Caki2 (cell line): ENCODE measurements around the gene USP12. TPM values are rescaled to one million over a fixed set of nuclear protein-coding genes. Genes with fewer than 3 reads are reported as not detected.
"Not testable (repeated sequence)": the region's sequence is repeated elsewhere in the genome, so short reads cannot be mapped to it uniquely, and the experiment has no call there.

ENCODE experiments used
- DNase-seq: peaks from one replicate; pipeline ENCODE4 v3.0.0-alpha.2; 2015; ENCODE audit warnings: low read depth
- in situ Hi-C: cut with HindIII; loops from 2 replicates; pipeline ENCODE4 v1.10.0; 2016; ENCODE audit warnings: low sequenced_read_pairs, low pct_unique_long_range_greater_than_20kb, mixed read lengths
- total RNA-seq: library from RNA; depleted of rRNA; stranded (reverse); fragments of >200 nt; shearing (Covaris generic); gene quantifications from 2 replicates; pipeline ENCODE4 v1.2.3, GENCODE V29; 2014; ENCODE audit warnings: low replicate concordance

The USP12 gene
- total RNA-seq, 1 experiment from 2014 or later: 5.8 TPM

GRCh38 chr13:27104606-27105005 is 67.0 kb downstream of the USP12 start:
- DNase-seq: no peak
- in situ Hi-C loops: no loop called here

- no peak for DNase-seq
- in situ Hi-C loops: no loop called here
Measured at GRCh38 chr13:27101847-27102246, 69.8 kb downstream of the USP12 start.

DNA sequence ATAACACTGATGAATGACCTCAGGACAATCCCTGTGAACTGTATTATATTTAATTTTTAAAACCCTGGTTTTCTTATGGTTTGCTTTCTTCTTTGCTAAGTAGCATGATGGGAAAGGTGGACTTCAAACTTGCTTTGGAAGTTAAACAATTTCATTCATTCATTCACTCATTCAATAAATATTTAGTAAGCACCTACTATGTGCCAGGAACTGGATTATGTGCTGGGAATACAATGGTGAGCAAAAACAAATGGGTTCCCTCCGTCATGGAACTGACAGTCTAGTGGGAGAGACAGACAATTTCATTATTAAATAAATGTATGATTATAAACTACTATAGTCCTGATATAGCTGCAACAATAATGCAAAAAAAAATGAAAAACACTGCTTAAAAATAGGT is 70.3 kb downstream of the USP12 start:
- in situ Hi-C loops: no loop called here
- DNase-seq: no peak

- DNase-seq: no peak
- in situ Hi-C loops: no loop called here
Measured at GRCh38 chr13:27097691-27098090, 73.9 kb downstream of the USP12 start.

DNA sequence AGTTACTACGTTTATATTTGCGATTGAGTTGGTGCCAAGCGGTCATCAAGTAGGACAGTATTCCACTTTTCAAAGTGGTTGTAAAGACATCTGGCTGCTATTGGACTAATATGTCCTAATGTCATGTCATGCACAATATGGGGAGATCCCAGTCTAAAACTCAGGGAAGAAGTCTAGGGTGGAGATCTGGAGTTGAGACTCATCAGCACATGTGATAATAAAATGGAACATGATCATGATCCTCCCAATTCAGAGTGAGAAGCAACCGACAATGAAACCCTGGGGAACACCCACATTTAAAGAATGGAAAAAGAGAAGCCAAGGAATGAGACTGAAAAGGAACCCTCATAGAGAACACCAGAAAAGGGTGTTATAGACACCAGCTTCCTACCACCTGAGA is 80.2 kb downstream of the USP12 start:
- DNase-seq: no peak
- in situ Hi-C loops: no loop called here

DNA sequence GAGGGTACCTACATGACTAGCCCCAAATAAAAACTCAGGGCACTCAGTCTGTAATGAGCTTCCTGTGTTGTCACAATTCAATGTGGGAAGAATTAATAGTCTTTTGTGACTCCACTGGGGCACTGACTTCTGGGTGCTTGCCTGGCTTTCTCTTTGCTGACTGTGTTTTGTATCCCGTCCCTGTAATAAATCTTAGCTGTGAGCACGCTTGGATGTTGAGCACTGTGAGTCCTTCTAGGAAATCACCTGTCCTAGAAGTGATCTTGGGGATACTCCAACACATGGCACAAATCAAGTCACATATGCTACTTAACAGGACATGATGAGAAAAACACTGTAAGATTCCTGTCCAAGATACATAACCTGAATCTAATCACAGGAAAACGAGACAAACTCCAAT is 83.0 kb downstream of the USP12 start:
- DNase-seq: no peak
- in situ Hi-C loops: no loop called here

- in situ Hi-C loops: no loop called here
- peak; percentile 12 for DNase-seq
Measured at GRCh38 chr13:27086599-27087265, 84.9 kb downstream of the USP12 start.

GRCh38 chr13:27083183-27083582 is 88.4 kb downstream of the USP12 start:
- in situ Hi-C loops: no loop called here
- no peak for DNase-seq

- in situ Hi-C loops: no loop called here
Measured at GRCh38 chr13:27081893-27082679, 89.5 kb downstream of the USP12 start.

DNA sequence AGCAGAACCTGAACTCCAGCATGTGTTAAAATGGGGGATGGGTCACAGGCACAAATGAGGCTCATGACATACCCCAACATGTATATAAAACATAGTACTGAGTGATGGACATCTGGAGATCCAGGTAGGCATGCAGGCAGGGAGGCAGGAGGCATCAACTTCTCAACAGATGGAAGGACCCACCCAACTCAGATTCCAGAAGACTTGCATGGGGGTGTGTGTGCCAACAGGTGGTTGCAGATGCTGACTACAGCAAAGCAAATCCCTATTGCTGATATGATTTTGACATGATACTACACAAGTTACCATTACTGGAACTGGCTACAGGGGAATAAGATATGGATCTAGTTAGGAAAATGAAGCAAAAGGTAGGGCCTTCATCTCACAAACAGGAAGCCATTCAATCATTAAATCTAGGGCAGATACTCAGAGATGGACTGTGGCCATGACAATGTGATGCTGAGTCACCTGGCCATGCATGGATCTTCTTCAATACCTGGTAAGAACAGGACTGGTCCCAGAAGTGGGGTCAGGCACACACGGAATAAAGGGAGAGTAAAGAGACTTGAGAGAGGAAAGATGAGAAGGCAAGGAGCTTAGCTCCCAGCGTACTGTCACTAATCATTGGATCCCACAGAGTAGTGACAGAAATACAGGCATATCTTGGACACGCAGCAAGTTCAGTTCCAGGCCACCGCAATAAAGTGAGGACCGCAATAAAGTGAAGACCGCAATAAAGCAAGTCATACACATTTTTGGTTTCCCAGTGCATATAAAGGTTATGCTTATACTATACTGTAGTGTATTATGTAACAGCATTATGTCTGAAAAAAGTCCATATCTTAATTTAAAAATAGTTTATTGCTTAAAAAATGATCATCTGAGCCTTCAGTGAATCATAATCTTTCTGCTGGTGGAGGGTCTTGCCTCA is 91.3 kb downstream of the USP12 start:
- DNase-seq: no peak

More at GRCh38 chr13:27081893-27082679, 89.5 kb downstream of the USP12 start:
- DNase-seq: no peak

DNA sequence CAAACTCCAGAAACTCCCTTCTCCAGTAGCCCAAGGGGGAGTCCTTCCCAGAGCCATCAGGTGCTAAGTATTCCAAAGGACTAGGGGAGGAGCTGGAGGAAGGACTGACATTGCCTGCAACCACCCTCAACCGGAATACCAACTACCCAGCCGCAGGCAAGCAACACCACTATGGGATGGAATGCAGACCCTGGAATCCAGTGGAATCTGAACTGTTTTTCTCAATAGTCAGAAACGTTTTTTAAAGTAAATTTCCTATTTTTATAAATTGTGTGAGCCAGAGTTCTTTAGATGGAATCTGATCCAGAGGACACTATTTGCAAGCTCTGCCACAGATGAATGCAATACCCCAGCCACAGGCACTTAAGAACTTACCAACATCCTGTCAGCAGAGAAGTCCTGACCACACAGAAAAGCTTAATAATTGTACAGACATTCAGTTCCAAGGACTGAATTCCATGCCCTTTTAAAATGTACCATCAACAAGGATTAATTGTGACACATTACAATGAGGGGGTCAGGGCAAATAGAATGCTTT is 92.1 kb downstream of the USP12 start:
- DNase-seq: peak; percentile 53
- in situ Hi-C loops: no loop called here

More for the DNA sequence above, 91.3 kb downstream of the USP12 start:
- in situ Hi-C loops: no loop called here

- no peak for DNase-seq
- in situ Hi-C loops: no loop called here
Measured at GRCh38 chr13:27077451-27077850, 94.2 kb downstream of the USP12 start.

DNA sequence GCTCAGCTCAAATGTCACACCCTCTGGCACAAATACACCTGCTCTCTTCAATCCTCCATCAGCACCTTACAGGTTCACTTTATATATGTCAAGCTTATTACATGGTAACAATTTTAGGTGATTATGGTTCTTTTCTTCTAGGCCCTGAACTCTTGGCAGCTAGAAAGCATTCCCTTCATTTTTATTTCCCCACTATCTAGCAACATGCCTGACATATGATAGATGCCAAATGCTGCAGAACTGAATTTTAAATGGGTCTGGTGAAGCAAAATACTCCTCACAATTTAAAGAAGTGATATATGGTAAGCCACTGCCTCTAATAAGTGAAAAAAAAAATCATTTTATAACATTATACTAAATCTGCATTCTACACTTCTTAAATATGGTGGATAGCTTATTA is 95.2 kb downstream of the USP12 start:
- DNase-seq: no peak
- in situ Hi-C loops: no loop called here

GRCh38 chr13:27073186-27073585 is 98.4 kb downstream of the USP12 start:
- DNase-seq: no peak
- in situ Hi-C loops: no loop called here

- in situ Hi-C loops, DNase-seq: not testable (repeated sequence)
Measured at GRCh38 chr13:27066123-27066522, 105.5 kb downstream of the USP12 start.

DNA sequence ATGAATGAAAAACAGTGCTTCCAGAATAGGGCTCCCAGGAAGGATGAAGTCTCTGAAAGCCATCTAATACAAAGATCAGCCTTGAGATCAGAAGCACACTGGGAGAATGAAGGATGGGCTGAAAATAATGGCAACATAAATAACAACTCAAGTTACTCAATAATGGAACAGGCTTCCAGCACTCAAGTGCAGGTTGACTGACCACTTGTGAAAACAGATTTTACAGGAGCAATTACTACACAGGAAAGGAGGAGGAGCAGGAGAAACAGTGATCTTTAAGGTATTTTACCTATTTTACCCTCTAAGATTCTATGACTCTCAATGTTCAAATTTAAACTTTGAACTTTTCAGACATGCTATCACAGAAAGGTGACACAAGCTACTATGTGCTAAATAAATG is 106.0 kb downstream of the USP12 start:
- in situ Hi-C loops: no loop called here
- no peak for DNase-seq

DNA sequence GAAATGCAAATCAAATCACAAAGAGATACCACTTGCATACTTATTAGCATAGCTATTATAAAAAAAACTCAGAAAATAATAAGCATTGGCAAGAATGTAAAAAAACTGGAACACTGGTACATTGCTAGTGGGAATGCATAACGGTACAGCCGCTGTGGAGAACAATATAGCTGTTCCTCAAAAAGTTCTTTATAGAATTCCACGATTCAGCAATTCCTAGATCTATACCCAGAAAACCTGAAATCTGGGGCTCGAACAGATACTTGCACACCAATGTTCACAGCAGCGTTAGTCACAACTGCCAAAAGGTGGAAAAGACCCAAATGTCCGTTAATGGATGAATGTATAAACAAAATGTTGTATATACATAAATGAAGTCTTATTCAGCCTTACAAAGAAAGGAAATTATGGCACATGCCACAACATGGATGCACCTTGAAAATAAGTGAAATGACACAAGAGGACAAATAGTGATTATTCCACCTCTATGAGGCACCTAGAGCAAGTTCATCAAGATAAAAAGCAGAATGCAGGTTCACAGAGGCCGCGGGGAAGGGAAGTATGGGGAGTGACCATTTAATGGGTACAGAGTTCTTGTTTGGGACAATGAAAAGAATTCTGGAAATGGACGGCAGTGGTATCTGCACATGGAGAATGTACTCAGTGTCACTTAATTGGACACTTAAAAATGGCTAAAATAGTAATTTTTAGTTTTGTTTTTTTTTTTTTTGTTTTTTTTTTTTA is 107.2 kb downstream of the USP12 start:
- no peak for DNase-seq
- in situ Hi-C loops: no loop called here

DNA sequence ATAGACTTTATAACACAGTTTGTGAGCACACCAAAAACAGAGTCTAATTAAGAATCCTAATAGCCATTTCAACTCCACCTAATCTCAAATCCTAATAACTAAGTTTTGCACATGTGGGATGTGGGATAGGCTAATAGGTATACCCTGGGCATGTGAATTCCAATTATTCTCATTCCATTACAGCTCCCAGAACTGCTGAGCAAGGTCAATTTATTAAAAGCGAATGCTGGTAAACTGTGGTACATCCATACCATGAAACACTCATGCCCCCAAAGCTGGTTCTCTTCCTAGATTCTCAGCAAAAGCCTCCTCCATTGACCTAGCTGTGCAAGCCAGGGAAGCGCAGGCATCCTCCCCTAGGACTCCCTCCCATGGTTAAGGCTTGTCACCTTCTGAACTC is 113.8 kb downstream of the USP12 start:
- no peak for DNase-seq
- in situ Hi-C loops: no loop called here
